ENCODE results near the gene RAD51B. TPM values are rescaled to one million over a fixed set of nuclear protein-coding genes. Genes with fewer than 3 reads are reported as not detected.
A peak's percentile ranks its signal among the peaks of the same experiment; 100 is the strongest.

Gene RAD51B
- total and polyA plus RNA-seq, 8 donors, result 1.8 to 30.7 (median 15.3) TPM

- no peak overlapping the region for H3K4me3 ChIP-seq
- intact Hi-C loops (cut with DNase I; ENCODE audit: low total_unique reads), result no loop called here
- H3K27ac ChIP-seq, result peak overlapping the region in 4 of 5 donors; percentile 64 to 79 (median 72)
- WGBS, 5 donors, result 34 to 52% (median 36%) methylated on average over 2 of the region's 2 CpGs
- H3K27me3 ChIP-seq, result no peaks in the 10 kb centered on the region
- DNase-seq, result no peak
- H3K36me3 ChIP-seq, result no peaks in the 10 kb centered on the region
- no peak for TF ChIP-seq CTCF (IDR thresholded peaks at IDR 0.05)
- no peak for TF ChIP-seq POLR2A (IDR thresholded peaks at IDR 0.05)
- no peak for TF ChIP-seq EP300 (IDR thresholded peaks at IDR 0.05)
- H3K9me3 ChIP-seq, result no peaks in the 10 kb centered on the region
- H3K4me1 ChIP-seq, result peaks cover 39 to 81% (median 52%) of the 10 kb centered on the region in 4 donors
Observed at GRCh38 chr14:68174446-68174845, 354.9 kb downstream of the RAD51B start.

- WGBS, 5 donors, result 77 to 100% (median 95%) methylated on average over 1 of the region's 1 CpG
Observed at GRCh38 chr14:68176687-68177086, 357.1 kb downstream of the RAD51B start.

GRCh38 chr14:68177728-68178127 lies 358.1 kb downstream of the RAD51B start:
- no peak for DNase-seq
- Histone ChIP-seq H3K4me3 (no peak overlapping the region), H3K27me3 (no peaks in the 10 kb centered on the region), H3K9me3 (no peaks in the 10 kb centered on the region), H3K36me3 (no peaks in the 10 kb centered on the region), H3K27ac (no peak overlapping the region), H3K4me1 (peaks cover 38 to 75% (median 47%) of the 10 kb centered on the region in 4 donors)
- 47 to 65% (median 54%) methylated on average over 3 of the region's 3 CpGs for WGBS, 5 donors
- TF ChIP-seq CTCF (IDR thresholded peaks at IDR 0.05) (no peak), EP300 (IDR thresholded peaks at IDR 0.05) (no peak), POLR2A (IDR thresholded peaks at IDR 0.05) (no peak), POLR2AphosphoS5 (IDR thresholded peaks at IDR 0.05) (no peak)
- intact Hi-C loops (cut with DNase I; ENCODE audit: low total_unique reads), result no loop called here

More at GRCh38 chr14:68176687-68177086, 357.1 kb downstream of the RAD51B start:
- Histone ChIP-seq H3K27me3 (no peaks in the 10 kb centered on the region), H3K27ac (no peak overlapping the region), H3K4me3 (no peak overlapping the region), H3K4me1 (peaks cover 39 to 75% (median 49%) of the 10 kb centered on the region in 4 donors), H3K36me3 (no peaks in the 10 kb centered on the region), H3K9me3 (no peaks in the 10 kb centered on the region)
- intact Hi-C loops (cut with DNase I; ENCODE audit: low total_unique reads), result no loop called here
- TF ChIP-seq EP300 (IDR thresholded peaks at IDR 0.05), result no peak
- TF ChIP-seq POLR2AphosphoS5 (IDR thresholded peaks at IDR 0.05), result no peak
- no peak for TF ChIP-seq POLR2A (IDR thresholded peaks at IDR 0.05)
- TF ChIP-seq CTCF (IDR thresholded peaks at IDR 0.05), result no peak
- DNase-seq, result no peak

- no peak for DNase-seq
- intact Hi-C loops (cut with DNase I; ENCODE audit: low total_unique reads), result no loop called here
- TF ChIP-seq POLR2A (IDR thresholded peaks at IDR 0.05) (no peak), EP300 (IDR thresholded peaks at IDR 0.05) (no peak), POLR2AphosphoS5 (IDR thresholded peaks at IDR 0.05) (no peak), CTCF (IDR thresholded peaks at IDR 0.05) (no peak)
- peaks cover 33 to 70% (median 42%) of the 10 kb centered on the region in 4 donors for H3K4me1 ChIP-seq
- no peaks in the 10 kb centered on the region for H3K9me3 ChIP-seq
- no peak overlapping the region for H3K4me3 ChIP-seq
- no peaks in the 10 kb centered on the region for H3K36me3 ChIP-seq
- no peak overlapping the region for H3K27ac ChIP-seq
- WGBS, 5 donors, result 71 to 89% (median 81%) methylated on average over 2 of the region's 2 CpGs
- no peaks in the 10 kb centered on the region for H3K27me3 ChIP-seq
Observed at GRCh38 chr14:68178282-68178681, 358.7 kb downstream of the RAD51B start.
